IMR-90 (cell line): ENCODE results near the gene DLGAP4. TPM values are rescaled to one million over a fixed set of nuclear protein-coding genes. Genes with fewer than 3 reads are reported as not detected.

ENCODE experiments used
- ATAC-seq: fragments of 200-7000 bp; cut with Tn5 transposase; 2 replicates; pipeline ENCODE4 v1.9.1; 2020; ENCODE audit warnings: low read depth, mild to moderate bottlenecking, moderate library complexity
- BruUV-seq: library from RNA; stranded (reverse); fragments of 400-500 nt; replicated peaks from 2 replicates; lab custom pipeline; 2021; lab: Mats Ljungman, UMichigan
- CTCF ChIA-PET: fragments of 300-600 bp; formaldehyde crosslinking; extraction: SDS; loops from one replicate; lab custom pipeline; 2021; ENCODE audit warnings: antibody characterized with exemption; lab: Yijun Ruan, JAX
- POLR2A ChIA-PET: fragments of 300-600 bp; sonication (Branson Sonifier 250); formaldehyde crosslinking; loops from one replicate; lab custom pipeline; 2022; ENCODE audit warnings: antibody characterized with exemption; ENCODE audit not compliant: unreplicated experiment; lab: Charles Lee
- DNase-seq: peaks from one replicate; pipeline ENCODE4 v3.0.0; 2013
- H2AFZ ChIP-seq: replicated peaks from 2 replicates; pipeline ENCODE3; 2013; ENCODE audit warnings: low read length, mild to moderate bottlenecking; ENCODE audit not compliant: poor library complexity
- H2AK5ac ChIP-seq: 2 replicates; pipeline ENCODE4 v1.6.1; 2013; ENCODE audit warnings: low read depth, low read length, inconsistent platforms
- H2AK9ac ChIP-seq: replicated peaks from 2 replicates; pipeline ENCODE3; 2013; ENCODE audit warnings: mild to moderate bottlenecking, low read depth, low read length, moderate library complexity; ENCODE audit not compliant: poor library complexity
- H2BK120ac ChIP-seq: 2 replicates; pipeline ENCODE4 v1.6.1; 2013; ENCODE audit warnings: low read depth, low read length, inconsistent platforms
- H2BK15ac ChIP-seq: 3 replicates; pipeline ENCODE4 v1.6.1; 2013; ENCODE audit warnings: low read depth, low read length, inconsistent platforms
- H2BK20ac ChIP-seq: 2 replicates; pipeline ENCODE4 v1.6.1; 2013; ENCODE audit warnings: low read depth, mild to moderate bottlenecking, inconsistent platforms, low read length, moderate library complexity
- H2BK5ac ChIP-seq: 2 replicates; pipeline ENCODE4 v1.6.1; 2013; ENCODE audit warnings: mild to moderate bottlenecking, low read depth, low read length, inconsistent platforms; ENCODE audit not compliant: poor library complexity, severe bottlenecking
- H3K14ac ChIP-seq: replicated peaks from 2 replicates; pipeline ENCODE4 v1.6.1; 2013; ENCODE audit warnings: low read depth, low read length, inconsistent platforms
- H3K18ac ChIP-seq: 2 replicates; pipeline ENCODE4 v1.6.1; 2013; ENCODE audit warnings: low read depth, low read length, control low read depth
- H3K23ac ChIP-seq: 2 replicates; pipeline ENCODE4 v1.6.1; 2013; ENCODE audit warnings: low read depth, low read length, inconsistent platforms
- H3K27ac ChIP-seq: 2 replicates; pipeline ENCODE4 v1.5.1; 2013; ENCODE audit warnings: mild to moderate bottlenecking, control low read depth, low read length; ENCODE audit not compliant: insufficient read depth
- H3K27me3 ChIP-seq: 2 replicates; pipeline ENCODE4 v1.6.1; 2013; ENCODE audit warnings: low read length; ENCODE audit not compliant: control insufficient read depth, insufficient read depth
- H3K36me3 ChIP-seq: 2 replicates; pipeline ENCODE4 v1.6.1; 2013; ENCODE audit warnings: low read length, mixed read lengths; ENCODE audit not compliant: control insufficient read depth, insufficient read depth
- H3K4ac ChIP-seq: 2 replicates; pipeline ENCODE4 v1.6.1; 2013; ENCODE audit warnings: low read depth, low read length, inconsistent platforms
- H3K4me1 ChIP-seq: 2 replicates; pipeline ENCODE4 v1.6.1; 2013; ENCODE audit warnings: low read length, mixed read lengths; ENCODE audit not compliant: control insufficient read depth, insufficient read depth
- H3K4me2 ChIP-seq: 2 replicates; pipeline ENCODE4 v1.6.1; 2013; ENCODE audit warnings: low read depth, mild to moderate bottlenecking, control low read depth, low read length, moderate library complexity
- H3K4me3 ChIP-seq: 2 replicates; pipeline ENCODE4 v1.5.1; 2013; ENCODE audit warnings: low read depth, mild to moderate bottlenecking, control low read depth, low read length, moderate library complexity; ENCODE audit not compliant: insufficient read depth
- H3K56ac ChIP-seq: 2 replicates; pipeline ENCODE4 v1.6.1; 2013; ENCODE audit warnings: low read length, inconsistent platforms; ENCODE audit not compliant: insufficient read depth; ENCODE audit errors: extremely low read depth
- H3K79me1 ChIP-seq, 2 experiments: 2 replicates each; pipeline ENCODE4 v1.6.1; 2013; ENCODE audit warnings: low read length in 2 of 2, inconsistent platforms in 1 of 2, low read depth in 1 of 2
- H3K9ac ChIP-seq: 2 replicates; pipeline ENCODE4 v1.6.1; 2013; ENCODE audit warnings: low read depth, low read length, control low read depth
- H3K9me1 ChIP-seq: 2 replicates; pipeline ENCODE4 v1.6.1; 2013; ENCODE audit warnings: low read length, inconsistent platforms; ENCODE audit not compliant: insufficient read depth
- H3K9me3 ChIP-seq: 2 replicates; pipeline ENCODE4 v1.6.1; 2013; ENCODE audit warnings: low read length; ENCODE audit not compliant: control insufficient read depth, insufficient read depth
- H4K20me1 ChIP-seq: 2 replicates; pipeline ENCODE4 v1.6.1; 2013; ENCODE audit warnings: low read length, inconsistent platforms; ENCODE audit not compliant: insufficient read depth
- H4K5ac ChIP-seq: 2 replicates; pipeline ENCODE4 v1.6.1; 2013; ENCODE audit warnings: mild to moderate bottlenecking, low read depth, low read length, control low read depth
- H4K8ac ChIP-seq, 2 experiments: 2 replicates each; pipeline ENCODE4 v1.6.1; 2013; ENCODE audit warnings: low read depth in 2 of 2, low read length in 2 of 2, control low read depth in 1 of 2, inconsistent platforms in 1 of 2
- H4K91ac ChIP-seq: 2 replicates; pipeline ENCODE4 v1.6.1; 2013; ENCODE audit warnings: low read depth, low read length, inconsistent platforms; ENCODE audit not compliant: insufficient read depth
- CEBPB ChIP-seq: IDR thresholded peaks from 2 replicates; pipeline ENCODE4 v1.6.1; 2012; ENCODE audit warnings: low read depth, low read length, improper control_type of control experiment
- CHD1 ChIP-seq: IDR thresholded peaks from 2 replicates; pipeline ENCODE4 v1.6.1; 2012; ENCODE audit warnings: low read depth, low read length, improper control_type of control experiment
- CTCF ChIP-seq: conservative IDR thresholded peaks from 2 replicates; pipeline ENCODE4 v1.5.1; 2012; ENCODE audit warnings: mild to moderate bottlenecking, low read depth, low read length, improper control_type of control experiment
- ELK1 ChIP-seq: fragments of 150-350 bp; IDR thresholded peaks from 2 replicates; pipeline ENCODE4 v1.6.1; 2016; ENCODE audit warnings: low read depth, mild to moderate bottlenecking, low read length, moderate library complexity, borderline replicate concordance
- FOS ChIP-seq: fragments of 150-350 bp; IDR thresholded peaks from 2 replicates; pipeline ENCODE4 v1.6.1; 2016; ENCODE audit warnings: low read depth, low read length
- MAFK ChIP-seq: IDR thresholded peaks from 2 replicates; pipeline ENCODE4 v1.6.1; 2012; ENCODE audit warnings: low read depth, low read length, improper control_type of control experiment
- MAZ ChIP-seq: IDR thresholded peaks from 2 replicates; pipeline ENCODE4 v1.6.1; 2012; ENCODE audit warnings: low read depth, mild to moderate bottlenecking, low read length, improper control_type of control experiment, moderate library complexity, borderline replicate concordance
- POLR2A ChIP-seq: IDR thresholded peaks from 2 replicates; pipeline ENCODE4 v1.6.1; 2012; ENCODE audit warnings: mild to moderate bottlenecking, low read depth, low read length
- RAD21 ChIP-seq: IDR thresholded peaks from 2 replicates; pipeline ENCODE4 v1.6.1; 2012; ENCODE audit warnings: low read length, improper control_type of control experiment
- RCOR1 ChIP-seq: IDR thresholded peaks from 2 replicates; pipeline ENCODE4 v1.6.1; 2012; ENCODE audit warnings: mild to moderate bottlenecking, low read length, improper control_type of control experiment; ENCODE audit not compliant: insufficient replicate concordance
- RFX5 ChIP-seq: IDR thresholded peaks from 2 replicates; pipeline ENCODE4 v1.8.0; 2012; ENCODE audit warnings: low read depth, mild to moderate bottlenecking, low read length, moderate library complexity
- SMC3 ChIP-seq: fragments of 150-350 bp; IDR thresholded peaks from 2 replicates; pipeline ENCODE4 v1.6.1; 2016; ENCODE audit warnings: low read depth, mild to moderate bottlenecking, antibody characterized with exemption, low read length, moderate library complexity
- USF2 ChIP-seq: fragments of 150-350 bp; IDR thresholded peaks from 2 replicates; pipeline ENCODE4 v1.6.1; 2017; ENCODE audit warnings: mild to moderate bottlenecking, antibody characterized with exemption, low read length, low read depth
- WGBS, 2 experiments: methylation state at CpG; one replicate each; pipeline versions ENCODE4 v1.1.5 to v1.1.7; 2013; ENCODE audit warnings: missing lambda C conversion rate in 2 of 2; ENCODE audit not compliant: insufficient read length in 1 of 2; ENCODE audit errors: extremely low coverage in 2 of 2; 5-methylcytosine and 5-hydroxymethylcytosine counted together
- dilution Hi-C: fragments of 300-500 bp; cut with HindIII; formaldehyde crosslinking; loops from one replicate; pipeline ENCODE4 v1.14.3; 2018; ENCODE audit warnings: low sequenced_read_pairs; ENCODE audit not compliant: unreplicated experiment
- in situ Hi-C: fragments of 300-500 bp; cut with MboI; formaldehyde crosslinking; loops from 3 replicates; pipeline ENCODE4 v1.14.3; 2019; ENCODE audit warnings: low sequenced_read_pairs, inconsistent platforms, mixed read lengths
- intact Hi-C: fragments of 100-400 bp; cut with micrococcal nuclease; formaldehyde crosslinking; loops from 2 replicates; pipeline ENCODE4 v1.10.0; 2022
- polyA plus RNA-seq, 3 experiments: library from polyadenylated mRNA; depleted of rRNA; stranded (reverse); fragments of >200 nt; gene quantifications; 2 replicates each; pipeline ENCODE4 v1.2.3, GENCODE V29; 2012; ENCODE audit warnings: low replicate concordance in 1 of 3
- total RNA-seq: library from RNA; depleted of rRNA; stranded (reverse); fragments of >200 nt; gene quantifications from 2 replicates; pipeline ENCODE4 v1.2.3, GENCODE V29; 2012

The DLGAP4 gene
- total and polyA plus RNA-seq, 2 of the 4 experiments (the other 2 are of a cell fraction) = 32.3 to 73.2 TPM

- in situ Hi-C loops = no loop called here
- CTCF ChIA-PET = no interaction called here
- H3K23ac ChIP-seq = no peak overlapping the region
Observed at GRCh38 chr20:36404435-36404978, 98.4 kb downstream of the DLGAP4 start.

More at GRCh38 chr20:36404435-36404978, 98.4 kb downstream of the DLGAP4 start:
- Histone ChIP-seq H2AK9ac (no peak overlapping the region), H2AFZ (no peak overlapping the region), H3K4me2 (no peak overlapping the region), H3K4ac (no peak overlapping the region), H2AK5ac (no peak overlapping the region), H2BK20ac (no peak overlapping the region), H2BK15ac (no peak overlapping the region), H3K79me1 (no peaks in the 10 kb centered on the region), H3K27ac (no peak overlapping the region), H3K9ac (no peak overlapping the region), H3K9me3 (peaks cover 2% of the 10 kb centered on the region; the same call in 1 of the 2 replicates), H4K91ac (no peak overlapping the region), H3K18ac (no peak overlapping the region), H3K36me3 (no peaks in the 10 kb centered on the region), H3K4me1 (no peaks in the 10 kb centered on the region), H3K56ac (no peak overlapping the region), H2BK120ac (no peak overlapping the region), H3K4me3 (no peak overlapping the region), H3K9me1 (no peaks in the 10 kb centered on the region), H4K5ac (no peak overlapping the region), H3K14ac (no peak overlapping the region), H4K20me1 (no peaks in the 10 kb centered on the region), H3K27me3 (peaks cover 32% of the 10 kb centered on the region), H2BK5ac (no peak overlapping the region), H4K8ac (no peak overlapping the region)
- BruUV-seq = no TSS peak
- TF ChIP-seq CHD1 = no peak
- no peak for TF ChIP-seq MAZ
- no peak for TF ChIP-seq CTCF
- TF ChIP-seq FOS = no peak
- TF ChIP-seq ELK1 = no peak
- TF ChIP-seq RFX5 = no peak
- no peak for TF ChIP-seq CEBPB
- no peak for TF ChIP-seq RAD21
- no peak for TF ChIP-seq USF2
- no peak for TF ChIP-seq RCOR1
- no peak for TF ChIP-seq SMC3
- no peak for TF ChIP-seq MAFK
- no peak for TF ChIP-seq POLR2A
- ATAC-seq (no peak), DNase-seq (no peak)
- 88% methylated on average over 1 of the region's 11 CpGs; no CpG with 5 or more reads in 1 of the 2 experiments for WGBS, 2 experiments
- intact Hi-C loops = no loop called here
- POLR2A ChIA-PET = no interaction called here
- dilution Hi-C loops = no loop called here
